ENCODE measurements around the gene SNRNP35.
"Not testable (repeated sequence)": the region's sequence is repeated elsewhere in the genome, so short reads cannot be mapped to it uniquely, and the experiment has no call there.

SNRNP35 gene

GRCh38 chr12:123449249-123449733 is 8.6 kb upstream of the SNRNP35 start:
- DNase-seq (ENCODE audit: low spot score), result no peak

- DNase-seq (ENCODE audit: low spot score), result no peak
Observed at GRCh38 chr12:123449856-123450255, 8.1 kb upstream of the SNRNP35 start.

DNA sequence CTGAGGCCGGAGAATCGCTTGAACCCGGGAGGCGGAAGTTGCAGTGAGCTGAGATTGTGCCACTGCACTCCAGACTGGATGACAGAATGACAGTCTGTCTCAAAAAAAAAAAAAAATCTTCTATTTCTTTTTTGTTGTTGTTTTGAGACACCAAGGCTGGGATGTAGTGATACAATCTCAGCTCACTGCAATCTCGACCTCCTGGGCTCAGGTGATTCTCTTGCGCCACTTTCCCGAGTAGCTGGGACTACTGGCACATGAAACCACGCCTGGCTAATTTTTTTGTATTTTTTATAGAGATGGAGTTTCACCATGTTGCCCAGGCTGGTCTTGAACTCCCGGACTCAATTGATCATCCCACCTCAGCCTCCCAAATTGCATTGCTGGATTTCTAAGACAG is 7.3 kb upstream of the SNRNP35 start:
- no peak for DNase-seq (ENCODE audit: low spot score)

- DNase-seq (ENCODE audit: low spot score), result not testable (repeated sequence)
Observed at GRCh38 chr12:123452276-123452550, 5.7 kb upstream of the SNRNP35 start.

DNA sequence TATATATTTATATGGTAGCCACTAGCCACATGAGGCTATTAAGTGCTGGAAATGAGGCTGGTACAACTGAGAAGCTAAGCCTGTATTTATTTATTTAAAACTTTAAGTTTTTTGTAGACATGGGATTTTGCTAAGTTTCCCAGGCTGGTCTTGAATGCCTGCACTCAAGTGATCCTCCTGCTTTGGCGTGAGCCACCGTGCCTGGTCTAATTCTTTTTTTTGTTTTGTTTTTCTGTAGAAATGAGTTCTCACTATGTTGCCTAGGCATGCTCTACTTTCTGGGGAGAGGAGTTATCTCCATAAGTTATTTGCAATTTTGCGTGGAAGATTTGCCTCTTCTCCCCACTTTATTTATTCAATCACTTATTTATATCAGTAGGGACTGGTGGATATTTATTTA is 4.8 kb upstream of the SNRNP35 start:
- no peak for DNase-seq (ENCODE audit: low spot score)

DNA sequence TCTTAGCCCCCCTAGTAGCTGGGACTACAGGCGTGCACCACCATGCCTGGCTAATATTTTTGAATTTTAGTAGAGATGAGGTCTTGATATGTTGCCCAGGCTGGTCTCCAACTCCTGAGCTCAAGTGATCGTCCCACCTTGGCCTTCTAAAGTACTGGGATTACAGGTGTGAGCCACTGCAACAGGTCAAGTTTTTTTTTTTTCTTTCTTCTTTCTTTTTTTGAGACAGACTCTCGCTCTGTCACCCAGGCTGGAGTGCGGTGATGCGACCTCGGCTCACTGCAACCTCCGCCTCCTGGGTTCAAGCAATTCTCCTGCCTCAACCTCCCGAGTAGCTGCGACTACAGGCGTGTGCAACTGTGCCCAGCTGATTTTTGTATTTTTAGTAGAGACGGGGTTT is 5.2 kb downstream of the SNRNP35 start:
- DNase-seq (ENCODE audit: low spot score), result not testable (repeated sequence)

DNA sequence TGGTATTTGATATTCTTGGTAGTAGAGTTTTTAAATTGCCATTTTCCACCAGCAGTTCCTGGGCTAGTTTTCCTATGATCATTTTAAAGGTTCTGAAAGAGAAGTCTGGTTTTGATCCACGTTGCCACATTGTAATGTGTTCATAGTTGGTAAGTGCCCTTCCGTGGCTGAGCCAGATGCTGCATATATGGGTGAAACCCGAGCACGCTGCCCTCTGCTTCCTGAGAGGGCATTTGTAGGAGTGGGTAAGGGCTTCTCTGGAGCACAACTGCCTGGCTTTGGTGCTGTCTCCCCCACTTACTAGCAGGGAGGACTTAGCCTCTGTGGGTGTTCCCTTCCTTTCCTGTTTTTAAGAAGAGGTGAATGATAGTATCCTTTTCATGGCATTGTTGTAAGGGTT is 7.1 kb downstream of the SNRNP35 start:
- no peak for DNase-seq (ENCODE audit: low spot score)

DNA sequence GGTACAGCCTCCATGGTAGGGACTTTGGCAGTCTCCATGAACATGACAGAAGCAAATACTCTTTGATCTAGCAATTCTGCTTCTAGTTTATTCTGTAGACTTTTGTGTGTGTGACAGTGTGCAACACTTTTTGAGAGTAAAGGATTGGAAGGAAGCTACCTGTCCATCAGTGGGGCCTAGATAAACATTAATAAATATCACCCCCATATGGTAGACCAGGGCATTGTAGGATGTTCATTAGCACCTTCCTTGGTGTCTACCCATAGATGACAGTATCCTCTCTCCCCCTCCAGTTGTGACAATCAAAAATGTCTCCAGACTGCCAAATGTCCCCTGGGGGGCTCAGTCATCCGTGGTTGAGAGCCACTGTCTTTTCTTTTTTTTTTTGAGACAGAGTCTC is 10.8 kb downstream of the SNRNP35 start:
- no peak for DNase-seq (ENCODE audit: low spot score)

- DNase-seq (ENCODE audit: low spot score), result no peak
Observed at GRCh38 chr12:123469978-123470377, 12.0 kb downstream of the SNRNP35 start.

GRCh38 chr12:123471374-123472068 is 13.6 kb downstream of the SNRNP35 start:
- DNase-seq (ENCODE audit: low spot score), result peak; percentile 60

DNA sequence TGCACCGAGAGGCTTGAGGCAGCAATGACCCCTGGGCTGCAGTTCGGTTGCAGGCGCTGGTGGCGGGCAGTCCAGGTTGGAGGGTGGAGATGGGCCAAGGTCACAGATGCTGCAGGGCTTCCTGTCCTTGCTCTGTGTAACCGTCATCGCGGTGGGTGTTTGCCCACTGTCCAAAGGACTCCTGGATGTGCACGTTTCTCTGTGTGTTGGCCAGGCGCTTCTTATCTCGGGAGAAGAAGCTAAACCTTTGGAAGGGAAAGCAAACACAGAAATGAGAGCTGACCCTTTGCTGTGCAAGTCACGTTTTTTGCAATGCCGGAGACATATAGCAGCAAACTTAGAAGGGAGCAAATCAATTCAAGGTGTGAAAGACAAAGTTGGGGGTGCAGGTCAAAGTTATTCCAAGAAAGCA is 14.5 kb downstream of the SNRNP35 start:
- no peak for DNase-seq (ENCODE audit: low spot score)

DNA sequence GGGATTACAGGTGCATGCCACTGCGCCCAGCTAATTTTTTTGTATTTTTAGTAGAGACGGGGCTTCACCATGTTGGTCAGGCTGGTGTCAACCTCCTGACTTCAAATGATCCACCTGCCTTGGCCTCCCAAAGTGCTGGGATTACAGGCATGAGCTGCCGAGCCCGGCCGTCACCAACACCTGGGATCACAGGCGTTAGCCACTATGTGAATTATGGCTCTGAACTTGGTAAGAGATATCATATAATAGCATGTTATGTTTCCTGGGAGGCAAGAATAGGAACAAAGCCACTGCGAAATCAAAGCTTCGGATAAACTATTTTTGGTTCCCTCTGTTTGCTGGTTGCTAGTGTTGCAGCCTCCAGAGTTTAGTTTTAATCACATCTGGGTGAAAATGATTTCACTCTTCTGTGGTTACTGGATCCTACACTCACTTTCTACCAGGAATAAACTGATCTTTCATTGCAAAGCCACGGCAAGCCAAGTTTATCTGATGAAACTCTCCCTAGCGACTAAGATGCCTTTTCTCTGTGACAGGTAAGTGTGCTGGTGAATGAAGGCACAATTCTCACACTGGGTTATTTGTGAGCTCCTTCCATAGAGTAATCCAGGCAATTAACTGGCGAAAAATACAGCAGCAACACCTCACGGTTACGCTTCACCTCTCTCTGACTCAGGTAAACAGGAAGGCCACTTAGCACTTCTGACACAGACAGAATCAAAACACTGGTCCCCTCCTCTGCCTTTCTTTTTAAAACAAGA is 16.7 kb downstream of the SNRNP35 start:
- DNase-seq (ENCODE audit: low spot score), result no peak

DNA sequence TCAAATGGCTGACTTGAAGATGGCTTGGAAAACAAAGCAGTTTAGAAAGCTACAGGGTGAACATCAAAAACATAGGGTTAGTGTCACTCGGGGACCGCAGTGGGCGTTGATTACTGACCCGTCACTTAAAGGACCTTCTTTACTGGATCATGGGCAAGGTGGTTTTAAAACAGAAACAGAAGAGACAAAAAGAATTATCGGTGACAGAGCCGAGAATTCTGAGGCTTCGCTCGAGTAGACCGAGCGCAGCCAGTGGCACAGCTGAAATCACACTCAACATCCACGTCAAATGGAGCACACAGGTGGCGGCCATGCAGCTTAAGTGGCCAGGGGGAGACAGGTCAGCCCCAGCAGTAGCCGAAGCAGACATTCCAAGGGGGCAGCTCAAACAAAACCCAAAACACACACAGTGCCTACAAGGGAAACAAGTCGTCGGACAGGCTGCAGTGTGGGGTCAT is 17.3 kb downstream of the SNRNP35 start:
- DNase-seq (ENCODE audit: low spot score), result no peak

GRCh38 chr12:123478069-123478468 is 20.1 kb downstream of the SNRNP35 start:
- DNase-seq (ENCODE audit: low spot score), result no peak

- DNase-seq (ENCODE audit: low spot score), result peak; percentile 91
Observed at GRCh38 chr12:123478762-123479161, 20.8 kb downstream of the SNRNP35 start.

- peak; percentile 97 for DNase-seq (ENCODE audit: low spot score)
Observed at GRCh38 chr12:123479442-123480180, 21.7 kb downstream of the SNRNP35 start.

DNA sequence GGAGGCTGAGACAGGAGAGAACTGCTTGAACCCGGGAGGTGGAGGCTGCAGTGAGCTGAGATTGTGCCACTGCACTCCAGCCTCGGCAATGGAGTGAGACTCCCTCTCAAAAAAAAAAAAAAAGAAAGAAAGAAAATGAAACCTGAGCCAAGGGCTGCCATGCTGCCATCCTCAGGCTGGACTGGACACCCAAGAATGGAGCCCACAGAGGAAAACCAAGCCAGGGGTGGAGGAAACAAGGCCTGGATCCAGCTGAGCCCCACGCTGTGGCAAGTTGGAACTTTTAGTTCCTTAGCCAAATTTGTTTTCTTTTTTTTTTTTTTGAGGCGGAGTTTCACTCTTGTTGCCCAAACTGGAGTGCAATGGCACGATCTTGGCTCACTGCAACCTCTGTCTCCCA is 23.3 kb downstream of the SNRNP35 start:
- DNase-seq (ENCODE audit: low spot score), result not testable (repeated sequence)

GRCh38 chr12:123482876-123483275 is 24.9 kb downstream of the SNRNP35 start:
- DNase-seq (ENCODE audit: low spot score), result no peak

DNA sequence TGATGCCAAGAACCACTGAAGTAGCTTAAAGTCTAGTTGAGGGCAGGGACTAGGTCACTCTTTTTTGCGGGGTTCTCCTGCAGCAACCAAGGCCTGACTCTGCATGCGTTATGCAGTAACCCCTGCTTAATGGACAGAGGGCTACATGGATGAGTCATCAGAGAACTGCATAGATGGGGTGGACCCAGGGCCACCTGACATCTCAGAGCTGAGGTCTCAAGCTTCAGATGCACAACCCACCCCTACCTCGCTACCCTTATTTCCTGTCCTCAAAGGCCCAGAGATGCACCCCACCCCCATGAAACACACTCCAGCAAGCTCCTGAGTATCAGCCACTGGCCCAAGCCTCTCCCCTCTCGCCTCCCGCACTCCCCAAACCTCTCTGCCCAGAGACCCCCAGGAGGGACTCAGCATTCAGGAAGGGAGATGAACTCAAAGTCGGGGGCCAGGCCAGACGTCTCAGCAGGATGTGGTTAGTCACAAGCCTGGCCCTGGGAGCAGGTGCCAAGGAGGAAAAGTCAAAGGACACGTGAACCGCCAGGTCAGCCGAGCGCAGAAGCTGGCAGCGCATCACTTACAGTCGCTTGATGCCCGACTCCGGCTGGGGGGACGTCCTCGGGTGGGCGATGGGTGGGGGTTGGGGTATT is 25.8 kb downstream of the SNRNP35 start:
- DNase-seq (ENCODE audit: low spot score), result no peak

- DNase-seq (ENCODE audit: low spot score), result no peak
Observed at GRCh38 chr12:123485756-123486155, 27.8 kb downstream of the SNRNP35 start.

DNA sequence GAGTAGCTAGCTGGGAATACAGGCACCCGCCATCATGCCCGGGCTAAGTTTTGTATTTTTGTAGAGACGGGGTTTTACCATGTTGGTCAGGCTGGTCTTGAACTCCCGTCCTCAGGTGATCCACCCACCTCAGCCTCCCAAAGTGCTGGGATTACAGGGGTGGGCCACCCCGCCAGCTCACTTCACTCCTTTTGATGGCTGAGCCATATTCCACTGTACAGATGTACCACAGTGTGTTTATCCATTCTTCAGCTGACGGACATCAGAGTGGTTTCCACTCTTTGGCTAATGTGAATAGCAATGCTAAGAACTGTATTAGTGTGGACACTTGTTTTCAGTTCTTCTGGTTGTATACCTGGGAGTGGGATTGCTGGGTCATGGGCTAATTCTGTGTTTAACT is 29.5 kb downstream of the SNRNP35 start:
- DNase-seq (ENCODE audit: low spot score), result no peak

DNA sequence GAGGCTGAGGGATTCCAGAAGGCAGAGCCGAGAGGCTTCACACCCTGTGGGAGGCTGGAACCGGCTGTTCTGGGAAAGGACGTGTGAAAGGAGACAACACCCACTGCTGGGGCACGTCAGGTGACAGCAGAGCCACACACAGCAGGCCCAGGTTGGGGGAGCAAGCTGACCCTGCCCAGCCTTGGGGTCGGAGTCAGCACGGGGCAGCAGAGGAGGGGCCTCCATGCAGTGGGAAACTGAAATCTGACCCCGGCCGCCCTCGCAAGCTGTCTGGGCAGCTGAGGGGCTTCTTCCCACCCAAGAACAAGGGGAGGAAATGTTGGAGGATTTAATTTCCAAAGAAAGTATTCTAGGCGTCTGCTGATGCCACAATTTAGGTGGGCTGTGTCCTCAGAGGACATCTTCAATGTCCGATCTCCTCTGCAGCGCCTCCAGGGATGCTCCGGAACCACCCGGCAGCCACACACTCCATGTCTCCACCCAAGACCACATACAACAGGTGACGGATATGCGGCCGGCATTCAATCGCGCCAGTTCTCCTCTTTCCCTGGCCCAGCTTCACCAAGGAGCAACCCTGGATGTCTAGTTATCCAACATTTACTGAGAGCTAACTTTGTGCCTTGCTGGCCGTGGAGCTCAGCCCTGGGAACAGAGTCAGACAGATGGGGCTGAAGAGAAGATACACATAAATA is 30.7 kb downstream of the SNRNP35 start:
- no peak for DNase-seq (ENCODE audit: low spot score)

Measured in Ammon's horn (tissue), 1 donor.